Endothelial cell of umbilical vein (primary cell): ENCODE measurements around the gene CEP164. TPM values are rescaled to one million over a fixed set of nuclear protein-coding genes. Genes with fewer than 3 reads are reported as not detected.

Experiments
- BruUV-seq: library from RNA; stranded (reverse); fragments of 400-500 nt; replicated peaks from 2 replicates; lab custom pipeline; 2021; lab: Mats Ljungman, UMichigan
- CTCF ChIA-PET: fragments of 300-600, 350-600 bp; sonication (Branson Sonifier 250); formaldehyde crosslinking; loops from one replicate; lab custom pipeline; 2021; ENCODE audit warnings: antibody characterized with exemption, inconsistent platforms; lab: Charles Lee
- POLR2A ChIA-PET: fragments of 300-600, 350-600 bp; sonication (Branson Sonifier 250); formaldehyde crosslinking; loops from one replicate; lab custom pipeline; 2021; ENCODE audit warnings: antibody characterized with exemption, inconsistent platforms; lab: Charles Lee
- DNase-seq: peaks from one replicate; pipeline ENCODE4 v3.0.0-alpha.2; 2011; ENCODE audit warnings: low read depth, low spot score
- FAIRE-seq: peaks from 2 replicates; lab custom pipeline; 2011; peaks lifted over from hg19 to GRCh38; lab: Jason Lieb, UNC
- H2AFZ ChIP-seq: 2 replicates; pipeline ENCODE4 v1.6.0; 2012; ENCODE audit warnings: low read depth, low read length, control low read depth, inconsistent platforms
- H3K27ac ChIP-seq: 2 replicates; pipeline ENCODE4 v1.5.1; 2011; ENCODE audit warnings: low read depth, mild to moderate bottlenecking, control low read depth, low read length, moderate library complexity; ENCODE audit not compliant: insufficient read depth
- H3K27me3 ChIP-seq, 2 experiments: 2 replicates each; pipeline versions ENCODE4 v1.6.0 to v1.6.1; 2011; ENCODE audit warnings: low read length in 2 of 2, mixed read lengths in 1 of 2; ENCODE audit not compliant: control insufficient read depth in 2 of 2, insufficient read depth in 2 of 2
- H3K36me3 ChIP-seq, 2 experiments: 2 replicates in 1 of 2; 3 replicates in 1 of 2; pipeline ENCODE4 v1.5.1; 2011; ENCODE audit warnings: low read length in 2 of 2, mild to moderate bottlenecking in 1 of 2, moderate library complexity in 1 of 2; ENCODE audit not compliant: control insufficient read depth in 2 of 2, insufficient read depth in 2 of 2; ENCODE audit errors: extremely low read depth in 1 of 2
- H3K4me1 ChIP-seq: 3 replicates; pipeline ENCODE4 v1.5.1; 2011; ENCODE audit warnings: mild to moderate bottlenecking, low read length; ENCODE audit not compliant: control insufficient read depth, insufficient read depth; ENCODE audit errors: extremely low read depth
- H3K4me2 ChIP-seq: 2 replicates; pipeline ENCODE4 v1.6.1; 2011; ENCODE audit warnings: low read length, control low read depth, mixed read lengths; ENCODE audit not compliant: insufficient read depth
- H3K4me3 ChIP-seq, 3 experiments: fragments of 200-600 bp in 1 of 3; sonication (generic), shearing (Covaris generic) in 1 of 3; replicated peaks in 1 of 3; 2 replicates each; pipeline ENCODE4 v1.5.1; 2011 to 2016; ENCODE audit warnings: control low read depth in 3 of 3, low read length in 3 of 3, mild to moderate bottlenecking in 2 of 3, inconsistent platforms in 1 of 3, low read depth in 1 of 3, moderate library complexity in 1 of 3; ENCODE audit not compliant: insufficient read depth in 1 of 3
- H3K79me2 ChIP-seq: 2 replicates; pipeline ENCODE4 v1.6.0; 2012; ENCODE audit warnings: low read length, inconsistent platforms; ENCODE audit not compliant: control insufficient read depth, insufficient read depth
- H3K9ac ChIP-seq: replicated peaks from 2 replicates; pipeline ENCODE3; 2011; ENCODE audit warnings: low read length, control low read depth; ENCODE audit not compliant: insufficient read depth; ENCODE audit errors: extremely low read depth
- H3K9me1 ChIP-seq: replicated peaks from 3 replicates; pipeline ENCODE4 v1.6.0; 2011; ENCODE audit warnings: mild to moderate bottlenecking, low read length; ENCODE audit not compliant: control insufficient read depth, insufficient read depth; ENCODE audit errors: extremely low read depth
- H3K9me3 ChIP-seq: replicated peaks from 2 replicates; pipeline ENCODE4 v1.5.1; 2012; ENCODE audit warnings: low read length, inconsistent platforms; ENCODE audit not compliant: control insufficient read depth, insufficient read depth
- H4K20me1 ChIP-seq: replicated peaks from 2 replicates; pipeline ENCODE3; 2011; ENCODE audit warnings: mild to moderate bottlenecking, low read length; ENCODE audit not compliant: control insufficient read depth, insufficient read depth; ENCODE audit errors: extremely low read depth
- EZH2 ChIP-seq: IDR thresholded peaks from 2 replicates; pipeline ENCODE4 v1.6.1; 2012; ENCODE audit warnings: borderline replicate concordance, low read depth, mild to moderate bottlenecking, moderate library complexity, low read length, inconsistent platforms; ENCODE audit not compliant: severe bottlenecking
- FOS ChIP-seq: IDR thresholded peaks from 2 replicates; pipeline ENCODE4 v1.6.1; 2011; ENCODE audit warnings: mild to moderate bottlenecking, low read length, moderate library complexity, borderline replicate concordance; ENCODE audit not compliant: insufficient read depth
- GATA2 ChIP-seq: IDR thresholded peaks from 2 replicates; pipeline ENCODE4 v1.7.0; 2011; ENCODE audit warnings: low read depth, mild to moderate bottlenecking, moderate library complexity, mixed read lengths, low read length; ENCODE audit not compliant: insufficient read length, insufficient read depth
- JUN ChIP-seq: IDR thresholded peaks from 2 replicates; pipeline ENCODE4 v1.6.1; 2011; ENCODE audit warnings: borderline replicate concordance, low read depth; ENCODE audit not compliant: insufficient read length, insufficient read depth
- POLR2A ChIP-seq: IDR thresholded peaks from 2 replicates; pipeline ENCODE4 v1.6.1; 2012; ENCODE audit warnings: low read depth, mild to moderate bottlenecking, control low read depth, low read length
- POLR2AphosphoS5 ChIP-seq: IDR thresholded peaks from 2 replicates; pipeline ENCODE4 v1.6.1; 2012; ENCODE audit warnings: low read depth, mild to moderate bottlenecking, control low read depth, low read length, moderate library complexity; ENCODE audit not compliant: insufficient read depth
- dilution Hi-C: fragments of 300-500 bp; cut with MboI; formaldehyde crosslinking; loops from one replicate; pipeline ENCODE4 v1.15.0; 2019; ENCODE audit warnings: low sequenced_read_pairs; ENCODE audit not compliant: extremely low pct_ligation_motif_present
- intact Hi-C: fragments of 100-400 bp; cut with micrococcal nuclease; formaldehyde crosslinking; loops from one replicate; pipeline ENCODE4 v1.10.0; 2022
- polyA plus RNA-seq, 4 experiments: library from polyadenylated mRNA; depleted of rRNA in 3 of 4; stranded (reverse) in 3 of 4; unstranded in 1 of 4; fragments of >200 nt; gene quantifications; 2 replicates each; pipeline versions ENCODE4 v1.2.1 to v1.2.3, GENCODE V29; 2011 to 2012; ENCODE audit warnings: missing spikeins in 1 of 4
- total RNA-seq: library from RNA; stranded (reverse); gene quantifications from 2 replicates; pipeline ENCODE4 v1.2.3, GENCODE V29; 2021
- TF ChIP-seq, protein P1 (sequence below): IDR thresholded peaks from 2 replicates; pipeline ENCODE4 v1.6.1; 2011; ENCODE audit not compliant: insufficient read depth, insufficient read length

The CEP164 gene
- total and polyA plus RNA-seq, 2 donors (not counting 3 experiments of a cell fraction or from before 2014, with no cell fraction given): 22.7 to 48.4 TPM

DNA sequence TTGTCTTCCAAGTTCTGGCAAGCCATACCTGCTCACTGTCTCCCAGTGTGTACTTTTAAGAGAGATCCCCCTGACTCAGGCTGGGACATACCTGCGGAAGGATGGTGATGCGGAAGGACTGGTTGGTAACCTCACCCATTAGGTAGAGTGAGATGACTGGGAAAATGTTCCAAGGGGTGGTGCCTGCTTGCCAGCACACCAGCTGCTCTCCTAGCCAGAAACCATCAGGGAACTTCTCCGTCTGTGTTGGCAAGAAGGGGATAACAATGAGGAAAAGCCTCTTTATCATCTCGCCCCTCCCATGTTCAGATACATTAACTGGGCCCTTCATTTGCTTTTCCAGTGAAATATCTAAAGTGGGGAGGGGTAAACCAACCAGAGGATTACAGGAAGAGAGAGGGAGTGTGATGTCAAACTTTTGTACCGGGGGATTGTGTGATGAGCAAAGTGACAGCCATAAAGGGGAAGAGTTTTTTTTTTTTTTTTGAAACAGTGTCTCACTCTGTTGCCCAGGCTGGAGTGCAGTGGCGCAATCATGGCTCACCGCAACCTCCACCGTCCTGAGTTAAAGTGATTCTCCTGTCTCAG is 36.8 kb upstream of the CEP164 start, which contains the start of gene BACE1-AS:
BACE1-AS (plus strand) TSS at position 538 of the 588 bp plus-strand sequence.
- Histone ChIP-seq H3K36me3 (peaks cover 5 to 18% of the 10 kb centered on the region in 2 experiments), H4K20me1 (no peaks in the 10 kb centered on the region), H3K4me2 (no peak within 1 kb of the TSS), H3K9ac (no peak within 1 kb of the TSS), H3K27ac (no peak within 1 kb of the TSS), H3K9me1 (no peaks in the 10 kb centered on the region), H3K27me3 (no peaks in the 10 kb centered on the region), H3K9me3 (no peaks in the 10 kb centered on the region), H3K4me1 (no peaks in the 10 kb centered on the region), H2AFZ (no peak within 1 kb of the TSS), H3K4me3 (no peak within 1 kb of the TSS), H3K79me2 (no peaks in the 10 kb centered on the region)
- BruUV-seq: no TSS peak
- intact Hi-C loops (no loop called here), dilution Hi-C loops (no loop called here)
- CTCF ChIA-PET: no interaction called here
- DNase-seq (no peak), FAIRE-seq (no peak)
- TF ChIP-seq FOS: no peak
- no peak for TF ChIP-seq POLR2A
- TF ChIP-seq, protein P1, sequence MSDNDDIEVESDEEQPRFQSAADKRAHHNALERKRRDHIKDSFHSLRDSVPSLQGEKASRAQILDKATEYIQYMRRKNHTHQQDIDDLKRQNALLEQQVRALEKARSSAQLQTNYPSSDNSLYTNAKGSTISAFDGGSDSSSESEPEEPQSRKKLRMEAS: no peak
- no peak for TF ChIP-seq JUN
- TF ChIP-seq GATA2: no peak
- no peak for TF ChIP-seq EZH2
- POLR2A ChIA-PET: no interaction called here

DNA sequence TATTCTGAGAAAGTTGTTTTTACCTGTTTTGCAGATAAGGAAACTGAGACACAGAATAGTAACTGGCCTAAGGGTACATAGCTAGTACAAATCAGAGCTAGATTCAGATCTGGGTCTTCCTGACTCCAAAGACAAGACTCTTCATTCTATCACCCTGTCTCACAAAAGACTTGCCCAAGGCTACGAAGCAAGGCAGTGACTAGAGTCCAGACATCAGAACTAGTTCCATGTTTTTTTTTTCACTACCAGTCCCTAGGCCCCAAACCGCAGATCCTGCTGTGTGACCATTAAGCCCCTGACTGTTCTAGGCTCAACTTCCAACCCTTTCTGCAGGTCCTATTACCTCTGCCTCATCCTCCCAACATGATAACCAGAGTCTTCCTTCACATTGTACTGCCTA is 35.0 kb upstream of the CEP164 start:
- intact Hi-C loops: no loop called here
- H3K36me3 ChIP-seq: peaks cover 5 to 18% of the 10 kb centered on the region in 2 experiments
- POLR2A ChIA-PET: interaction anchor here (1.0 kb wide), 1 partner anchor 334 kb away, joined by 5 read pairs; no protein-coding TSS in a partner anchor

More for the DNA sequence above, 35.0 kb upstream of the CEP164 start:
- Histone ChIP-seq H3K27ac (no peak overlapping the region), H3K9me1 (no peaks in the 10 kb centered on the region), H3K9ac (no peak overlapping the region), H3K4me3 (no peak overlapping the region), H3K4me1 (no peaks in the 10 kb centered on the region), H3K79me2 (no peaks in the 10 kb centered on the region), H3K9me3 (no peaks in the 10 kb centered on the region), H3K27me3 (no peaks in the 10 kb centered on the region), H2AFZ (no peak overlapping the region), H3K4me2 (no peak overlapping the region), H4K20me1 (no peaks in the 10 kb centered on the region)
- no peak for DNase-seq
- dilution Hi-C loops: no loop called here
- no peak for TF ChIP-seq POLR2AphosphoS5
- TF ChIP-seq EZH2: no peak
- TF ChIP-seq JUN: no peak
- TF ChIP-seq POLR2A: no peak
- TF ChIP-seq, protein P1: no peak
- no peak for TF ChIP-seq GATA2
- CTCF ChIA-PET: no interaction called here
- BruUV-seq: no TSS peak
- no peak for FAIRE-seq
